ENCODE data around the gene LUZP4.

The LUZP4 gene

DNA sequence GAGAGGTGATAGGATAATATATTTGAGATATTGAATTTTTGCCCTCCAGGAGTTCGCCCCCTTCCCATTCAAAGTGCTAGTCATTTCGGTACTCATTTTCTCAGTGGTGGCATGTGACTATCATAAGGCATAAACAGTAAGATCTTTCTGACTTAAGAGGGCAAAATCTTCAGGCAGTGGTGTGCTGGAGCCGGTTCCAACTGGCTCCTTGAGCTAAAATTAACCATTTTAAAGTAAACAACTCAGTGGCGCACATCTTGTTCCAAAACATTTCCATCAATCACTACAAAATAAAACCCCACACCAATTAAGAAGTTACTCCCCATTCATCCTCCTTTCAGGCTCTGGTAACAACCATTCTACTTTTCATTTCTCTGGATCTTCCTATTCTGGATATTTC, 43.3 kb downstream of the LUZP4 start:
- TF ChIP-seq TAF1 (IDR thresholded peaks at IDR 0.05; ENCODE audit: borderline replicate concordance, insufficient read depth, low read length) = no peak
- TF ChIP-seq POLR2AphosphoS5 (IDR thresholded peaks at IDR 0.05; ENCODE audit: low read depth, low read length) = no peak
- no peak for TF ChIP-seq FOXP2 (optimal IDR thresholded peaks at IDR 0.05; ENCODE audit: borderline replicate concordance, extremely low read depth, extremely low read length, insufficient read depth)
- TF ChIP-seq REST (IDR thresholded peaks at IDR 0.05; ENCODE audit: insufficient read depth in 1 of 2, low read depth in 2 of 2, low read length in 2 of 2) = no peak
- no peak for TF ChIP-seq SIN3A (IDR thresholded peaks at IDR 0.05; ENCODE audit: borderline replicate concordance, insufficient read depth, low read length)

GRCh38 chrX:115333446-115333845, 43.9 kb downstream of the LUZP4 start:
- TF ChIP-seq TAF1 (IDR thresholded peaks at IDR 0.05; ENCODE audit: borderline replicate concordance, insufficient read depth, low read length) (no peak), POLR2AphosphoS5 (IDR thresholded peaks at IDR 0.05; ENCODE audit: low read depth, low read length) (no peak), REST (IDR thresholded peaks at IDR 0.05; ENCODE audit: insufficient read depth in 1 of 2, low read depth in 2 of 2, low read length in 2 of 2) (no peak), SIN3A (IDR thresholded peaks at IDR 0.05; ENCODE audit: borderline replicate concordance, insufficient read depth, low read length) (no peak), FOXP2 (optimal IDR thresholded peaks at IDR 0.05; ENCODE audit: borderline replicate concordance, extremely low read depth, extremely low read length, insufficient read depth) (no peak)

DNA sequence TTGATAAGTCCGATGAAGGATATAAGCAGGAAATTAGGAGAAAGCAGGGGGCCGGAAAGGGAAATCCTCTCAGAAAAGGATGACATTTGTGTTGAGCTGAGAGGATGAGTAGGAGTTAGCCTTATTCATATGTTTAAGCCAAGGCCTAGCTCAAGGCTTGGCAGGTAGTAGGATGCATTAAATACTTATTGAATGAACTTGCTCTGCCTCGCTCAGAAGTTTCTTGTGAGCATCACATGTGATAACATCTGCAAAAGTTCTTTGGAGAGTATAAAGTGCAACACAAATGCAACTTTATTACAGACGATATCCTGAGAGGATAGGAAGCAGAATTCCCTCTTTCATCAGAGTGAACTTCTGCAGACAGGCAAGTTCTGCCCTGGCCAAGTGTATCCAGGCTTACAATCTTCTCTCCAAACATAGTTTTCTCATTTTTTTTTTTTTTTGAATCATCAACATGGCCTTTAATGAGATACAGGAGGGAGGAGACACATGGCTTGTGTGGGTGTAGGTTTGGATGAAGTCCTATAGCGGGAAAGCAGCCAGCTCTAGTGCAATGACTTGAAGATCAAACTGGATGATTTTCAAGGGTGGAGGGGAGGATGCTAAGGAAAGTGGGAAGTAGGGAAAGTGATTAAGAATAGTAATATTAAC, 48.1 kb downstream of the LUZP4 start:
- TF ChIP-seq FOXP2 (optimal IDR thresholded peaks at IDR 0.05; ENCODE audit: borderline replicate concordance, extremely low read depth, extremely low read length, insufficient read depth) (no peak), POLR2AphosphoS5 (IDR thresholded peaks at IDR 0.05; ENCODE audit: low read depth, low read length) (no peak), SIN3A (IDR thresholded peaks at IDR 0.05; ENCODE audit: borderline replicate concordance, insufficient read depth, low read length) (no peak), REST (IDR thresholded peaks at IDR 0.05; ENCODE audit: insufficient read depth in 1 of 2, low read depth in 2 of 2, low read length in 2 of 2) (no peak), TAF1 (IDR thresholded peaks at IDR 0.05; ENCODE audit: borderline replicate concordance, insufficient read depth, low read length) (no peak)

DNA sequence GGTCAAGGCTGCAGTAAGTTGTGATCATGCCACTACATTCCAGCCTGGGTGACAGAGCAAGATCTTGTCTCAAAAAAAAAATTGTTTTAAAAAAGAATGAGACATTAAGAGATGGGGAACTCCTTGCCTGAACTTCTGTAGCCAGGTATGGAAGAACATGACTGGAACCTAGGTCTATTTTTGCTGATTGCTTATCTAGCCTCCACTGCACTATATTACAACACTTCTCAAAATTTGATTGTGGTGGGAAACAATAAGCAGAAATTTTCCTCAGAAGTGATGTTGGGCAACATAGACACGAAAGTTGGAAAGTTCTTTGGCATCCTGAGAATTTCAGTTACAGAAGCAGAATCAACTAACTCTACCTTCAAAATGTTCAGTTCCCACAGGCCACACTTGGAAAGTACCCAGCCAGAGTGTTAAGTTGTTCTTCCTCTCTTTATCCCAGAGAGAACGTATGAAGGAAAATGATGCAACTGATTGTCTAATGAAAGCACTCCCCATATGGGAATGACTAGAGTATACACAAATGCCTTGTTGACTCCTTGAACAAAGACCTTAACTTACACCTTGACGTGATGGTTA, 50.0 kb downstream of the LUZP4 start:
- no peak for TF ChIP-seq FOXP2 (optimal IDR thresholded peaks at IDR 0.05; ENCODE audit: borderline replicate concordance, extremely low read depth, extremely low read length, insufficient read depth)
- no peak for TF ChIP-seq TAF1 (IDR thresholded peaks at IDR 0.05; ENCODE audit: borderline replicate concordance, insufficient read depth, low read length)
- TF ChIP-seq POLR2AphosphoS5 (IDR thresholded peaks at IDR 0.05; ENCODE audit: low read depth, low read length) = no peak
- TF ChIP-seq REST (IDR thresholded peaks at IDR 0.05; ENCODE audit: insufficient read depth in 1 of 2, low read depth in 2 of 2, low read length in 2 of 2) = no peak
- TF ChIP-seq SIN3A (IDR thresholded peaks at IDR 0.05; ENCODE audit: borderline replicate concordance, insufficient read depth, low read length) = no peak
